Hair follicle dermal papilla cell (primary cell): Measurements from ENCODE around the gene ACTMAP. TPM values are rescaled to one million over a fixed set of nuclear protein-coding genes. Genes with fewer than 3 reads are reported as not detected.

Experiments used
- small RNA-seq: library from RNA; depleted of rRNA; stranded (forward); fragments of <200 nt; gene quantifications from one replicate; pipeline ENCODE3, GENCODE V24; 2012
- total RNA-seq: library from RNA; depleted of rRNA; stranded (reverse); fragments of >200 nt; gene quantifications from 2 replicates; pipeline ENCODE4 v1.2.3, GENCODE V29; 2012

The ACTMAP gene, protein sequence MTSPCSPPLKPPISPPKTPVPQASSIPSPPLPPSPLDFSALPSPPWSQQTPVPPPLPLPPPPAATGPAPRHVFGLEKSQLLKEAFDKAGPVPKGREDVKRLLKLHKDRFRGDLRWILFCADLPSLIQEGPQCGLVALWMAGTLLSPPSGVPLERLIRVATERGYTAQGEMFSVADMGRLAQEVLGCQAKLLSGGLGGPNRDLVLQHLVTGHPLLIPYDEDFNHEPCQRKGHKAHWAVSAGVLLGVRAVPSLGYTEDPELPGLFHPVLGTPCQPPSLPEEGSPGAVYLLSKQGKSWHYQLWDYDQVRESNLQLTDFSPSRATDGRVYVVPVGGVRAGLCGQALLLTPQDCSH
- 1.1 and 1.5 TPM in 2 replicates for total RNA-seq

DNA sequence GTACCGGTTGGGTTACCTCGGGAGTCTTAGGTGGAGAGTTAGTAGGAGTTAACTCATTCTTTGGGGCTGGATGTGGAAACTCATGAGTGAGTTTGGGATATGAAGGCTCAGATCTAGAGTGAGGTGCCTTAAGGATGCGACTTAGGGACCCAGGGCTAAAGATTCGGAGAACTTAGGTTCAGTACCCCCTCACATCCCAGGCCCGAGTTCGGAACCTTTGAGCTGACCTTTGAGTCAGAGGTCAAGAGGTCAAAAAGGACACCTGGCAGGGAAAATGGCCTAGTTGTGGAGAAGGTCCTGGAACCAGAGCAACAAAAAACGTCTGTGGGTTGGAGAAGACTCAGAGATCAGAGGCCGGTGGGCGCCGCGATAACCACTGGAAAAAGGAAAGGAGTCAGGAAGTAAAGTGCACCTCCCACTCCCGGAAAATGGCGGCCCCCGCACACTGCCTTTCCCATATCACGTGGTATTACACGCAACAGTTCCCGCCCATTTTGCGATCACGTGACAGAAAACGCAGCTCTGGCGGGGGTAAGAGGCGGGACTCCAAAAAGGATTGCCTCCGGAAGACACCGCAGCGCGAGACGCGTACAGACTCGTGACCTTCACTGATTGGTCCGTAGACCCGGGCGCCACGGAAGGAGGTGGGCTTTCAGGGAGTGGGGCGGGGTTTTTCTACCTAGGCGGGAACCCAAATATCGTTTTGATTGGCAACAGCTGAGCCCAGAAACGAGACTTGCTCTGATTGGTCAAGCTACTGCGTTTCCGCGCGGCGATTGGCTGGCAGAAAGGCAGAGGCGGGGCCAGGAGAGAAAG is at the start of gene ACTMAP:
Gene ACTMAP (minus strand): TSS at position 420 of the 816 bp plus-strand sequence. CDS start 674 bp downstream, outside the sequence.

DNA sequence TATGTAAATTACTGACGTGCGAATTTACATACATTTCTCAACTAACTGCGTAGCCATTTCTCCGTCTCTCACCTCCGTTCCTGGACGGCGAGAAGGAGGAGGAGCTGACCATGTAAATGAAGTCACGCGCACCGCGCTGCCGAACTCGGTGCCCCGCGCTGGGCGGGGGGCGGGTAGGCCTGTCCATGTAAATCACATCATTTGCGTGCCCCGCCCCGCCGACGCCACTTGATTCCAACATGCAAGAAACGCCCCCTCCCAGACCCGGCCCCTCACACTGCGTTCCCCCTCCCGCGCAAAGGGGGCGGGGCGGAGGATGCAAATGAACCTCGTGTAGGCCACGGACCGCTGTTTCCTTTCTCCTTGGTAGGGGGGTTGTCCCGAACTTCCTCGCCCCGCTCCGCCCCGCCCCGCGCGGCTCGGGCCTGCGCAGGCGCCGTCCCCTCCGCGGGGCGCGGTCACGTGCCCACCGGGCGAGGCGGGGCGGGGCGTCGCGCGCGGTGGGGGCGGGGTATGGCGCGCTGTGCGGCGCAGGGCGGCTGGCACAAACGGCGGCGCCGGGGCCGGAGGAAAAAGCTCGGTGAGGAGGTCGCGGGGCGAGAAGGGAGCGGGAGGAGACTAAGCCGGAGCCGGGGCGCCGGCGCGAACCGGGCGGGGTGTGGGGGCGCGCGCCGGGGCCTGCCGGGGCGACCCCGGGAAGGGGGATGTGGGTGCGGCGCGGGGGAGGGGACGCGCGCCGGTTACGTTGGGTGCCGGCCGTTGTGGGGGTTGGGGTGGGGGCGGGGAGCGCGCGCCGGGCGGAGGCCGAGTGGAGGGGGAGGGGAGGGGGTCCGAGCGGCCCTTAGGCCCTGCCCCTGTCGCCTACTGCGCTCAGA is 48.6 kb upstream of the ACTMAP start, which contains the start of gene EGLN2:
Gene EGLN2 (plus strand): TSS at position 509 of the 875 bp plus-strand sequence. CDS start 1,382 bp downstream, outside the sequence.

DNA sequence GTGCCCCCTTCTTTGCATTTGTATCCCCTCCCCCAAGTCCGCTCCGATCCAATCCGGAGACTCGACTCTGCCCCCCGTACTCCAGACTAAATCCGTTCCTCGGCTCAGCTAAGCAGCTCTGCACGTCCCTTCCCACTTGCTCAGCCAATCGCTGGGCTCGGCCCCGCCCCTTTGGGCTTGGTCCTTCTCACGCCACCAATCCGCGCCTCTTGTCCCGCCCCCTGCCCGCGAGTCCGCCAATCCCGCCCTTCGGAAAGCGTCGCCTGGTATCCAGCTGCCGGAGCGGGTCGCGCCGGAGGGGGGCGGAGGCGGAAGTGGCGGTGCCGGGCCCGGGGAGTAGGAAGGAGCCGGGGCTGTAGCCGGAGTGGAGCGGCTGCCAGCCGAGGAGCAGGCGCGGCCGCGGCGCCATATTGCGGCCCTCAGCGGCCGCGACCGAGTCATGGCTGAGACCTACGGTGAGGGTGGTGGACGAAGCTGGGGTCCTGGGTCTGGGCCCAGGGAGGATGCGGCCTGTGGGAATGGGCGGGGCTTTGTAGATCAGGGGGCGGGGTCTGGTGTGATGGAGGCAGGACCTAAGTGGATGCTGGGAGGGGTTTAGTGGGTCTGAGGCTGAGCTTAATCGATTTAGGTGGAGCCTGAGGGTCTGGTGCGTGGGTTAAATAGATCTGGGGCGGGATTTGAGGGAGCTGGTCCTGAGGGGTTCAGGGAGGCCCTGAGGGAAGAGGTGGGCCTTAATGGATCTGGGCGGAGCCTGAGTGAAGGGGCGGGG is 27.8 kb upstream of the ACTMAP start, which contains the start of gene RAB4B:
Gene RAB4B (plus strand): TSS at position 311 of the 769 bp plus-strand sequence. CDS start 129 bp downstream, at position 440.

DNA sequence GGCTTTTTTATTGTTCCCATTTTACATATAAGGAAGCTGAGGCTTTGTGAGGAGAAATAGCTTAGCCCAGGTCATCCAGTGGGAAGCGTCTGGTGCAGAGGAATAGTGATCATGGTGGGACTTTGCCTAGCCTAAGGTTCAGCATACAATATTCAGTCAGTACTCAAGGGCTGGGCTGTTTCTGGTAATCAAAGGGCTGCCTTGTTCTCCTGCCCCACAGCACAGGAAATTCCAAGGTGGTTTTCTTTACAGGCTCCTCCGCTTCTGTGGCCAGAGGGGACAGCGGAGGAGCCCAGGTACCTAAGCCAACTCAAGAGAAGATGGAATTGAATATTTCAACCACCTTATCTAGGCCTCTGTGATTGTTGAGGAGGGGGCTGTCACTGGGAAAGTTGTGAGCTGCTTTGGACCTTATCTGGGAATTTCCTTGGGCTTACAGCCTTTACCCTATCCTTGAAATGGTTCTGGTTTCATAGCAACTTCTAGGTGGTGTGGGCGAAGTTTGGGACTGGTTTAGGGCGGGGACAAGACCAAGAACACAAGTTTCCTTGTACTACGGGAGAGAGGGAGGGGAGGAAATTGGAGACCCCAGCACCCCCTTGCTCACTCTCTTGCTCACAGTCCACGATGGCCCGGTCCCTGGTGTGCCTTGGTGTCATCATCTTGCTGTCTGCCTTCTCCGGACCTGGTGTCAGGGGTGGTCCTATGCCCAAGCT is 24.8 kb upstream of the ACTMAP start, which contains the start of gene MIA:
Gene MIA (plus strand): TSS at position 606 of the 716 bp plus-strand sequence. CDS start 22 bp downstream, at position 628.

DNA sequence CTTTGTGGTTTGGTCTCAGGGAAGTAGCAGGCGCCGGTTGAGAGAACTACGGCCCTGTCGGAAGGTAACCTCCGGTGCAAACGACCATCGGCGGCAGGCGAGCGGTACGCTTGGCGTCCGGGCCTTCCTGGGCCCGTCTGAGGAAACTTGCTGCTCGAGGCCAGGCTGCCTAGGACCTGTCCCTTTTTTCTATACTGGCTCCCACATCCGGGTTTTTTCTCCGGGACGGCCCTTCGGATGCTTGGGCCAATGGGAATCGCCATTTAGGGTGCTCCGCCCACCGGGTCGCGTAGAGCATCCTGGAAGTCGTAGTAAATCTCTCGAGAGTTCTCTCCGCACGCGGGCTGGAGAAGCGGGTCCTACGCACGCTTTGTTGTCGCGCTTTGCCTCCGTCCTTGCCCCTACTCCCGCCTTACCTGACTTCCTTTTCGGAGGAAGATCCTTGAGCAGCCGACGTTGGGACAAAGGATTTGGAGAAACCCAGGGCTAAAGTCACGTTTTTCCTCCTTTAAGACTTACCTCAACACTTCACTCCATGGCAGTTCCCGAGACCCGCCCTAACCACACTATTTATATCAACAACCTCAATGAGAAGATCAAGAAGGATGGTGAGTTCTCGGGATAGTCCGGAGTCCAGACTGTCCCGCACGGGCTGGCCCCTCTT is 729 bp upstream of the ACTMAP start, which contains the start of gene SNRPA:
Gene SNRPA (plus strand): TSS at position 330 of the 664 bp plus-strand sequence. CDS start 206 bp downstream, at position 536.

DNA sequence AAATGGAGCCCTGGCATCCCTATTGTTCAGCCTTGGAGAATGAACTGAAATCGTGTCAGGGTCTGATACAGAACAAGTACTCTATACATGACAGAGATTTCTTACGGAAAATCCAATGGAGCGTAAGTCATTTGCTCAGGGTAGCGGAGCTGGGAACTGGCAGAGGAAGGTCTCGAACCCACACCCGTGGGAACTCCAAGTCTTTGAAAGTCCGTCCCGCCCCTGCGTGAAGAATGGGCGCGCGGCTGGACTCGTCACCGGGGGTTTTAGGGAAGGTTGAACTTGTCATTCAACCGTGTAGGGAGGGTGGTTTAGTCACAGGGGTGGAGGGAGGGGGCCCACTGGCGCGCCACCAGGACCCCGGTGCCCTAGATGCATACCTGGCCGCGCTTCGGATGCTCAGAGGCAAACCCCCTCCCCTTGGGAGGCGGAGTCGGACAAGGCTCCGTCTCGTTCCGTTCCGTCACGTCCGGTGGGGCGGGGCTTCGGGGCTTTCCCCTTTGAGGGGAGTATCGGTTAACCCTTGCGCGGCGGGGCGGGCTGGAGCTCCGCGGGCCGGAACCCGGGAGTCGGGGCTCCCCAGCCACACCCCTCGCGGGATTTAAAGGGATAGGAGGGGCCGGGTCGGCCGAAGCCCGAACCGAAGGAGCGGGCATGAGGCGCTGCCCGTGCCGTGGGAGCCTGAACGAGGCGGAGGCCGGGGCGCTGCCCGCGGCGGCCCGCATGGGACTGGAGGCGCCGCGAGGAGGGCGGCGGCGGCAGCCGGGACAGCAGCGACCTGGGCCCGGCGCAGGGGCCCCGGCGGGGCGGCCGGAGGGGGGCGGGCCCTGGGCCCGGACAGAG is 33.6 kb downstream of the ACTMAP start, which contains the start of the genes COQ8B and ITPKC:
Gene COQ8B (minus strand): TSS at position 405 of the 843 bp plus-strand sequence. CDS start 2,254 bp downstream, outside the sequence.
Gene ITPKC (plus strand): TSS at position 631 of the 843 bp plus-strand sequence. CDS start 24 bp downstream, at position 655.

Small RNAs within 50 kb of the gene (small RNA-seq; reads per million reads assigned to genes)
- gene RNU6-195P: not detected

Other genes starting within 250 kb of the ACTMAP start
- gene SHKBP1, start 173.6 kb downstream of the ACTMAP start, total RNA-seq: 30.4 and 35.4 TPM in 2 replicates
- gene LTBP4, start 149.1 kb downstream of the ACTMAP start, total RNA-seq: 32.6 and 35.1 TPM in 2 replicates
- gene NUMBL, start 59.8 kb downstream of the ACTMAP start, total RNA-seq: 41.7 and 48.8 TPM in 2 replicates
- gene COQ8B, start 33.6 kb downstream of the ACTMAP start, total RNA-seq: 39.1 and 52.5 TPM in 2 replicates
- gene ITPKC, start 33.4 kb downstream of the ACTMAP start, total RNA-seq: 13.0 and 14.1 TPM in 2 replicates
- 31.0 and 31.1 TPM in 2 replicates for gene SNRPA, start 726 bp upstream of the ACTMAP start, total RNA-seq
- not detected in 2 replicates for gene MIA, start 25.0 kb upstream of the ACTMAP start, total RNA-seq
- 14.3 and 17.5 TPM in 2 replicates for gene RAB4B, start 27.8 kb upstream of the ACTMAP start, total RNA-seq
- gene EGLN2, start 48.7 kb upstream of the ACTMAP start, total RNA-seq: 91.1 and 112 TPM in 2 replicates
- gene CYP2A6, start 100.0 kb upstream of the ACTMAP start, total RNA-seq: not detected in 2 replicates
- not detected in 2 replicates for gene CYP2A7, start 131.8 kb upstream of the ACTMAP start, total RNA-seq
- not detected in 2 replicates for gene CYP2B6, start 240.8 kb upstream of the ACTMAP start, total RNA-seq